HepG2 (cell line): Measurements from ENCODE around the gene VARS1. TPM values are rescaled to one million over a fixed set of nuclear protein-coding genes. Genes with fewer than 3 reads are reported as not detected.
A peak's percentile ranks its signal among the peaks of the same experiment; 100 is the strongest.

Experiments used
- AGO1 ChIP-seq: fragments of 200-400 bp; formaldehyde crosslinking; IDR thresholded peaks from 2 replicates; pipeline ENCODE4 v1.6.1; 2017; ENCODE audit warnings: mild to moderate bottlenecking, low read depth, low read length, moderate library complexity; ENCODE audit not compliant: poor library complexity, severe bottlenecking
- CCDC6 ChIP-seq: sonication (generic); formaldehyde crosslinking; IDR thresholded peaks from 2 replicates; pipeline ENCODE4 v1.8.1; 2022; ENCODE audit warnings: mild to moderate bottlenecking, missing genetic modification reagents, moderate library complexity
- CREM ChIP-seq, 2 experiments: sonication (generic) in 1 of 2; formaldehyde crosslinking in 1 of 2; IDR thresholded peaks; 2 replicates each; pipeline versions ENCODE4 v1.4.0 to v1.6.1; 2016 to 2020; ENCODE audit warnings: antibody characterized with exemption in 1 of 2, mild to moderate bottlenecking in 1 of 2, missing genetic modification reagents in 1 of 2
- DBP ChIP-seq: sonication (generic); formaldehyde crosslinking; IDR thresholded peaks from 2 replicates; pipeline ENCODE4 v1.4.0; 2020; ENCODE audit warnings: missing genetic modification reagents; ENCODE audit errors: not compliant biosample characterization
- EP300 ChIP-seq, 3 experiments: sonication (generic) in 1 of 3; formaldehyde crosslinking in 1 of 3; IDR thresholded peaks; 2 replicates each; pipeline versions ENCODE4 v1.5.1 to v1.6.1; 2011 to 2020; ENCODE audit warnings: low read depth in 2 of 3, low read length in 2 of 3, borderline replicate concordance in 1 of 3, improper control_type of control experiment in 1 of 3, mild to moderate bottlenecking in 1 of 3, missing genetic modification reagents in 1 of 3, moderate library complexity in 1 of 3
- FOXA3 ChIP-seq: IDR thresholded peaks from 2 replicates; pipeline ENCODE4 v1.6.1; 2016; ENCODE audit warnings: missing genetic modification reagents, missing compliant biosample characterization
- ISL2 ChIP-seq: sonication (generic); formaldehyde crosslinking; IDR thresholded peaks from 2 replicates; pipeline ENCODE4 v1.5.0; 2020; ENCODE audit warnings: missing genetic modification reagents
- MTA1 ChIP-seq: sonication (generic); formaldehyde crosslinking; IDR thresholded peaks from 2 replicates; pipeline ENCODE4 v1.4.0; 2020; ENCODE audit warnings: missing genetic modification reagents, mild to moderate bottlenecking, borderline replicate concordance
- NFAT5 ChIP-seq: sonication (generic); formaldehyde crosslinking; IDR thresholded peaks from 2 replicates; pipeline ENCODE4 v1.4.0; 2020; ENCODE audit warnings: missing genetic modification reagents
- RFX3 ChIP-seq: IDR thresholded peaks from 2 replicates; pipeline ENCODE4 v1.6.1; 2016; ENCODE audit warnings: missing biosample characterization, missing genetic modification reagents
- TGIF2 ChIP-seq: IDR thresholded peaks from 2 replicates; pipeline ENCODE4 v1.6.1; 2016; ENCODE audit warnings: control low read depth, missing compliant biosample characterization
- TMF1 ChIP-seq: sonication (generic); formaldehyde crosslinking; IDR thresholded peaks from 2 replicates; pipeline ENCODE4 v1.8.1; 2022; ENCODE audit warnings: low read depth, missing genetic modification reagents
- ZKSCAN8 ChIP-seq: IDR thresholded peaks from 2 replicates; pipeline ENCODE4 v1.6.1; 2016; ENCODE audit warnings: borderline replicate concordance, missing genetic modification reagents, missing compliant biosample characterization
- ZNF17 ChIP-seq: sonication (generic); formaldehyde crosslinking; IDR thresholded peaks from 2 replicates; pipeline ENCODE4 v1.5.0; 2020; ENCODE audit warnings: mild to moderate bottlenecking, missing genetic modification reagents
- ZNF570 ChIP-seq: sonication (generic); formaldehyde crosslinking; IDR thresholded peaks from 2 replicates; pipeline ENCODE4 v1.4.0; 2020; ENCODE audit warnings: mild to moderate bottlenecking, missing genetic modification reagents, borderline replicate concordance
- ZNF687 ChIP-seq: sonication (generic); formaldehyde crosslinking; IDR thresholded peaks from 2 replicates; pipeline ENCODE4 v1.5.1; 2020; ENCODE audit warnings: mild to moderate bottlenecking, missing genetic modification reagents, moderate library complexity
- ZNF850 ChIP-seq: sonication (generic); formaldehyde crosslinking; conservative IDR thresholded peaks from 2 replicates; pipeline ENCODE4 v1.9.0; 2021; ENCODE audit warnings: mild to moderate bottlenecking, missing genetic modification reagents
- polyA plus RNA-seq, 8 experiments: library from polyadenylated mRNA; depleted of rRNA in 3 of 8; stranded (reverse) in 7 of 8; unstranded in 1 of 8; fragments of >200 nt; fragmentation: Illumina TruSeq in 4 of 8; extraction: Trizol in 4 of 8; gene quantifications; 2 replicates each; pipeline versions ENCODE4 v1.2.1 to v1.2.3, GENCODE V29; 2011 to 2016; ENCODE audit warnings: low read depth in 4 of 8, missing spikeins in 1 of 8, mixed read lengths in 1 of 8; ENCODE audit not compliant: insufficient read depth in 1 of 8
- total RNA-seq, 5 experiments: library from RNA; depleted of rRNA; stranded (reverse); fragments of >200 nt; fragmentation: Illumina TruSeq; extraction: Trizol; gene quantifications; 2 replicates each; pipeline ENCODE4 v1.2.3, GENCODE V29; 2016; ENCODE audit warnings: low read depth in 1 of 5

VARS1 gene
- total and polyA plus RNA-seq, 2 of the 13 experiments (the other 11 are each of a cell fraction or from before 2014, with no cell fraction given): 14.7 to 56.1 TPM

GRCh38 chr6:31769684-31770371 lies 25.7 kb downstream of the VARS1 start (continued):
- no peak for TF ChIP-seq CCDC6 (CRISPR knock-in tag)
- TF ChIP-seq NFAT5 (CRISPR knock-in tag): no peak
- TF ChIP-seq ISL2: 0 out of 2 replicates have a peak, but pooled peaks have one; percentile 19
- TF ChIP-seq EP300 (IDR thresholded peaks at IDR 0.05; ENCODE audit: low read depth in 2 of 2, low read length in 2 of 2): no peak
- 0 out of 2 replicates have a peak, but pooled peaks have one; percentile 12 for TF ChIP-seq EP300 (CRISPR knock-in tag; IDR thresholded peaks at IDR 0.05; ENCODE audit: borderline replicate concordance)
- TF ChIP-seq TGIF2 (CRISPR knock-in tag): 0 out of 2 replicates have a peak, but pooled peaks have one; percentile 57
- TF ChIP-seq TMF1: no peak
- TF ChIP-seq MTA1 (CRISPR knock-in tag): peak; percentile 33; the same call in 1 of the 2 replicates
- TF ChIP-seq ZNF570 (CRISPR knock-in tag): no peak
- no peak for TF ChIP-seq ZNF17 (CRISPR knock-in tag)
- TF ChIP-seq AGO1: no peak
- no peak for TF ChIP-seq CREM (IDR thresholded peaks at IDR 0.05)
- TF ChIP-seq CREM (CRISPR knock-in tag; IDR thresholded peaks at IDR 0.05): no peak
- TF ChIP-seq RFX3 (CRISPR knock-in tag): no peak; the same call in 1 of the 2 replicates
- peak; percentile 66 for TF ChIP-seq ZNF687 (CRISPR knock-in tag)
- TF ChIP-seq ZKSCAN8 (CRISPR knock-in tag): peak; percentile 62; the same call in 1 of the 2 replicates
- TF ChIP-seq DBP (CRISPR knock-in tag): no peak
- peak; percentile 44; the same call in 1 of the 2 replicates for TF ChIP-seq FOXA3
- TF ChIP-seq ZNF850 (CRISPR knock-in tag): no peak
